Astrocyte (in vitro differentiated cells and primary cell): ENCODE data around the gene ITGB2. TPM values are rescaled to one million over a fixed set of nuclear protein-coding genes. Genes with fewer than 3 reads are reported as not detected.
A peak's percentile ranks its signal among the peaks of the same experiment; 100 is the strongest.

Experiments
- DNase-seq: peaks from one replicate; pipeline ENCODE4 v3.0.0-alpha.2; 2010; ENCODE audit warnings: low read depth
- FAIRE-seq: peaks from 2 replicates; lab custom pipeline; 2011; peaks lifted over from hg19 to GRCh38; lab: Jason Lieb, UNC
- H2AFZ ChIP-seq: 2 replicates; pipeline ENCODE4 v1.6.0; 2012; ENCODE audit warnings: low read depth, low read length, inconsistent platforms
- H3K27ac ChIP-seq: 2 replicates; pipeline ENCODE4 v1.5.1; 2011; ENCODE audit warnings: low read depth, low read length, inconsistent platforms
- H3K27me3 ChIP-seq: 2 replicates; pipeline ENCODE4 v1.6.0; 2011; ENCODE audit warnings: low read length, inconsistent platforms; ENCODE audit not compliant: insufficient read depth
- H3K36me3 ChIP-seq: 2 replicates; pipeline ENCODE4 v1.5.1; 2011; ENCODE audit warnings: low read length, inconsistent platforms; ENCODE audit not compliant: insufficient read depth
- H3K4me1 ChIP-seq: 2 replicates; pipeline ENCODE4 v1.5.1; 2011; ENCODE audit warnings: low read length, inconsistent platforms; ENCODE audit not compliant: insufficient read depth
- H3K4me2 ChIP-seq: 2 replicates; pipeline ENCODE4 v1.6.0; 2012; ENCODE audit warnings: low read length, inconsistent platforms
- H3K4me3 ChIP-seq: 2 replicates; pipeline ENCODE4 v1.5.1; 2011; ENCODE audit warnings: low read depth, mild to moderate bottlenecking, low read length, inconsistent platforms; ENCODE audit not compliant: insufficient read depth
- H3K79me2 ChIP-seq: 2 replicates; pipeline ENCODE4 v1.6.0; 2012; ENCODE audit warnings: mild to moderate bottlenecking, low read length, inconsistent platforms; ENCODE audit not compliant: insufficient read depth
- H3K9ac ChIP-seq: 2 replicates; pipeline ENCODE4 v1.6.0; 2012; ENCODE audit warnings: mild to moderate bottlenecking, low read length, inconsistent platforms
- H3K9me3 ChIP-seq: 2 replicates; pipeline ENCODE4 v1.5.1; 2012; ENCODE audit warnings: low read depth, mild to moderate bottlenecking, low read length, inconsistent platforms; ENCODE audit not compliant: insufficient read depth
- H4K20me1 ChIP-seq: 2 replicates; pipeline ENCODE4 v1.6.0; 2012; ENCODE audit warnings: low read length, inconsistent platforms; ENCODE audit not compliant: insufficient read depth
- H3K27ac Mint-ChIP-seq: one replicate; pipeline ENCODE4 v1.8.0; 2021; ENCODE audit warnings: mild to moderate bottlenecking, mixed read lengths; ENCODE audit not compliant: unreplicated experiment
- H3K27me3 Mint-ChIP-seq: one replicate; pipeline ENCODE4 v1.8.0; 2021; ENCODE audit warnings: low read depth, mixed read lengths; ENCODE audit not compliant: unreplicated experiment
- H3K36me3 Mint-ChIP-seq: one replicate; pipeline ENCODE4 v1.8.0; 2021; ENCODE audit warnings: low read depth, mixed read lengths; ENCODE audit not compliant: unreplicated experiment
- H3K4me1 Mint-ChIP-seq: one replicate; pipeline ENCODE4 v1.8.0; 2021; ENCODE audit warnings: low read depth, mixed read lengths; ENCODE audit not compliant: unreplicated experiment
- H3K4me3 Mint-ChIP-seq: one replicate; pipeline ENCODE4 v1.8.0; 2021; ENCODE audit warnings: mild to moderate bottlenecking, moderate library complexity, mixed read lengths; ENCODE audit not compliant: unreplicated experiment
- H3K9me3 Mint-ChIP-seq: one replicate; pipeline ENCODE4 v1.8.0; 2021; ENCODE audit warnings: mild to moderate bottlenecking, mixed read lengths; ENCODE audit not compliant: unreplicated experiment
- EZH2 ChIP-seq: IDR thresholded peaks from 2 replicates; pipeline ENCODE4 v1.6.1; 2012; ENCODE audit warnings: mild to moderate bottlenecking, low read length, inconsistent platforms; ENCODE audit not compliant: insufficient read depth
- total RNA-seq: library from RNA; stranded (reverse); gene quantifications from 2 replicates; pipeline ENCODE4 v1.2.1, GENCODE V29; 2021
- TF ChIP-seq, protein P1 (sequence below): IDR thresholded peaks from 2 replicates; pipeline ENCODE4 v1.5.1; 2011; ENCODE audit warnings: low read depth, mild to moderate bottlenecking, inconsistent platforms, low read length, moderate library complexity; ENCODE audit not compliant: insufficient read depth

Gene ITGB2
- total RNA-seq, 1 donor from 2014 or later = 0.61 TPM

DNA sequence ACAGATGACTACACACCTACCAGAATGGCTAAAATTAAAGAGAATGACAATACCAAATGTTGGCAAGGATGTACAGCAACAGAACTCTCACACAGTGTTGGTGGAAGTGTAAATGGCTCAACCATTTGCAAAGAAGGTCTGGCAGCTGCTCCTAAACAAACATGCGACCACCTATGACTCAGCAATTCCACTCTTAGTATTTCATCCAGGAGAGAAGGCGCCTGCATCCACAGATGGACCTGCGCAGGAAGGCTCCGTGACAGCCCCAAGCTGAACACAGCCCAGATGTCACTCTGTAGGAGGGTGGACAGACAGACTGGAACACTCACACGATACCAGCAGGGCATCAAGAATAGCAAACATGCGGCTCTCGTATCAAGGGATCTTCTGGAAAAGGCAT is 53.9 kb downstream of the ITGB2 start:
- Histone ChIP-seq H3K27ac (peak overlapping the region; percentile 34), H2AFZ (no peak overlapping the region), H3K4me1 (peaks cover 63% of the 10 kb centered on the region), H3K79me2 (peaks cover 91% of the 10 kb centered on the region), H3K4me3 (peak overlapping the region; percentile 13), H3K36me3 (peaks cover 5% of the 10 kb centered on the region), H4K20me1 (peaks cover 95% of the 10 kb centered on the region), H3K9ac (peak overlapping the region; percentile 11), H3K4me2 (peak overlapping the region; percentile 70), H3K9me3 (no peaks in the 10 kb centered on the region), H3K27me3 (no peaks in the 10 kb centered on the region)
- peaks cover 60% of the 10 kb centered on the region for H3K4me1 Mint-ChIP-seq
- TF ChIP-seq, protein P1, sequence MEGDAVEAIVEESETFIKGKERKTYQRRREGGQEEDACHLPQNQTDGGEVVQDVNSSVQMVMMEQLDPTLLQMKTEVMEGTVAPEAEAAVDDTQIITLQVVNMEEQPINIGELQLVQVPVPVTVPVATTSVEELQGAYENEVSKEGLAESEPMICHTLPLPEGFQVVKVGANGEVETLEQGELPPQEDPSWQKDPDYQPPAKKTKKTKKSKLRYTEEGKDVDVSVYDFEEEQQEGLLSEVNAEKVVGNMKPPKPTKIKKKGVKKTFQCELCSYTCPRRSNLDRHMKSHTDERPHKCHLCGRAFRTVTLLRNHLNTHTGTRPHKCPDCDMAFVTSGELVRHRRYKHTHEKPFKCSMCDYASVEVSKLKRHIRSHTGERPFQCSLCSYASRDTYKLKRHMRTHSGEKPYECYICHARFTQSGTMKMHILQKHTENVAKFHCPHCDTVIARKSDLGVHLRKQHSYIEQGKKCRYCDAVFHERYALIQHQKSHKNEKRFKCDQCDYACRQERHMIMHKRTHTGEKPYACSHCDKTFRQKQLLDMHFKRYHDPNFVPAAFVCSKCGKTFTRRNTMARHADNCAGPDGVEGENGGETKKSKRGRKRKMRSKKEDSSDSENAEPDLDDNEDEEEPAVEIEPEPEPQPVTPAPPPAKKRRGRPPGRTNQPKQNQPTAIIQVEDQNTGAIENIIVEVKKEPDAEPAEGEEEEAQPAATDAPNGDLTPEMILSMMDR = no peak
- no peak for TF ChIP-seq EZH2
- peak; percentile 90 for DNase-seq
- no peak for FAIRE-seq
- H3K36me3 Mint-ChIP-seq = peaks cover 10% of the 10 kb centered on the region
- H3K9me3 Mint-ChIP-seq = no peaks in the 10 kb centered on the region
- no peaks in the 10 kb centered on the region for H3K27me3 Mint-ChIP-seq
- H3K4me3 Mint-ChIP-seq = peak overlapping the region; percentile 40
- peak overlapping the region; percentile 60 for H3K27ac Mint-ChIP-seq

DNA sequence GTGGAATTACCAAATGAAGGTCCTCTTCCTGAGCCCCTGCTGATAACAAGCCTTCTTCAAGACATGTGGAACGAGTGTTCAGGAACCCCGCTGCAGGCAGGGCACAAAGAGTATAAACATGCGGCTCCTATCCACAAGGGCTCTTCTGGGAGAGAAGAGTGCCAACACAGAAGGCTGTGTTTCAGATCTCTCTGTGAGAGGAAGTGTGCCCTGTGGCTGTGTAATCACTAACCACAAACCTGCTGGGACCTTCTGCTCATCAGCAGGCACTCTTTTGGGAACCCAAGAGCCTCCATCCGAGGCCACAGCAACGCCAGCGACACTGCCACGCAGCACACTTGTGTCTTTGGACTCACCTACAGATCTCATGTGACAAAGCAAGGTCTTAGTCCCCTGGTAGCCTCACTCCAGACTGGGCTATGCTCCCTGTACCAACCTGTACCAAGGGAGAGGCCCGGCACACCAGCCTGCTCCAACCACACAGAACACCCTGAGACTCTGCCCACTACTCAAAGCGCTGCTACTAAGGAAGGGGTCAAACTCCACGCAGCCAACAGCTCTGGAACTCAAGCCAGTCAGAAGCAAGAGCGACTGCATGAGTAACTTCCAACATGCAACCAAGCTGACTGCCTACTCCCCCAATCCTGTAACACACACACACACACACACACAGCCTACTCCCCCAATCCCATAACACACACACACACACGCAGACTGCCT is 55.0 kb downstream of the ITGB2 start:
- Histone ChIP-seq H3K4me3 (no peak overlapping the region), H3K9me3 (no peaks in the 10 kb centered on the region), H4K20me1 (peaks cover 94% of the 10 kb centered on the region), H3K27me3 (no peaks in the 10 kb centered on the region), H3K9ac (no peak overlapping the region), H3K27ac (no peak overlapping the region), H3K4me1 (peaks cover 53% of the 10 kb centered on the region), H3K4me2 (peak overlapping the region; percentile 70), H3K36me3 (peaks cover 5% of the 10 kb centered on the region), H3K79me2 (peaks cover 90% of the 10 kb centered on the region), H2AFZ (no peak overlapping the region)
- no peaks in the 10 kb centered on the region for H3K27me3 Mint-ChIP-seq
- peak overlapping the region; percentile 14 for H3K4me3 Mint-ChIP-seq
- TF ChIP-seq, protein P1 = no peak
- TF ChIP-seq EZH2 = no peak
- H3K9me3 Mint-ChIP-seq = no peaks in the 10 kb centered on the region
- DNase-seq (no peak), FAIRE-seq (no peak)
- H3K4me1 Mint-ChIP-seq = peaks cover 56% of the 10 kb centered on the region
- H3K36me3 Mint-ChIP-seq = peaks cover 19% of the 10 kb centered on the region
- H3K27ac Mint-ChIP-seq = no peak overlapping the region
